Naive thymus-derived CD8-positive, alpha-beta T cell (primary cell): ENCODE measurements around the gene HUWE1. TPM values are rescaled to one million over a fixed set of nuclear protein-coding genes. Genes with fewer than 3 reads are reported as not detected.

Experiments
- ATAC-seq, 2 donors: fragments of 150-1000 bp; cut with Tn5 transposase in 1 of 2; sonication (Bioruptor Pico), chemical (Tn5 transposase) in 1 of 2; 1 replicate in 1 of 2; 2 replicates in 1 of 2; pipeline ENCODE4 v1.10.0; 2021; ENCODE audit warnings: mild to moderate bottlenecking in 2 of 2, moderate library complexity in 2 of 2
- POLR2A ChIA-PET: fragments of 350-600 bp; sonication (Branson Sonifier 250); formaldehyde crosslinking; loops from one replicate; lab custom pipeline; 2021; ENCODE audit warnings: antibody characterized with exemption; lab: Charles Lee
- DNase-seq, 10 donors: peaks; one replicate each; pipeline versions ENCODE4 v3.0.0 to v3.0.0-alpha.2; 2020 to 2022
- H3K27ac Mint-ChIP-seq, 10 donors: one replicate each; pipeline ENCODE4 v1.8.0; 2020 to 2022; ENCODE audit warnings: mild to moderate bottlenecking in 10 of 10, mixed read lengths in 10 of 10, moderate library complexity in 4 of 10, inconsistent platforms in 1 of 10
- H3K27me3 Mint-ChIP-seq, 5 donors: one replicate each; pipeline ENCODE4 v1.8.0; 2021 to 2022; ENCODE audit warnings: mixed read lengths in 5 of 5
- H3K36me3 Mint-ChIP-seq, 3 donors: one replicate each; pipeline ENCODE4 v1.8.0; 2020 to 2022; ENCODE audit warnings: mixed read lengths in 3 of 3, mild to moderate bottlenecking in 2 of 3, inconsistent platforms in 1 of 3
- H3K4me1 Mint-ChIP-seq, 4 donors: one replicate each; pipeline ENCODE4 v1.8.0; 2021 to 2022; ENCODE audit warnings: mixed read lengths in 4 of 4
- H3K4me3 Mint-ChIP-seq, 10 donors: one replicate each; pipeline ENCODE4 v1.8.0; 2020 to 2022; ENCODE audit warnings: mild to moderate bottlenecking in 10 of 10, mixed read lengths in 10 of 10, moderate library complexity in 6 of 10, inconsistent platforms in 1 of 10
- H3K9me3 Mint-ChIP-seq, 9 donors: one replicate each; pipeline ENCODE4 v1.8.0; 2020 to 2022; ENCODE audit warnings: mixed read lengths in 9 of 9, mild to moderate bottlenecking in 3 of 9, inconsistent platforms in 1 of 9, moderate library complexity in 1 of 9
- polyA plus RNA-seq, 3 donors: library from polyadenylated mRNA; unstranded; fragments of 300-500 nt; fragmentation: Illumina TruSeq; gene quantifications; one replicate each; pipeline ENCODE4 v1.2.3, GENCODE V29; 2021
- total RNA-seq, 8 experiments: library from RNA in 2 of 8; stranded (reverse) in 2 of 8; gene quantifications; one replicate each; pipeline ENCODE4 v1.2.3 and lab custom pipeline; 2021 to 2026

The HUWE1 gene
- total and polyA plus RNA-seq, 5 experiments from 2014 or later: 8.0 to 189 (median 16.3) TPM

DNA sequence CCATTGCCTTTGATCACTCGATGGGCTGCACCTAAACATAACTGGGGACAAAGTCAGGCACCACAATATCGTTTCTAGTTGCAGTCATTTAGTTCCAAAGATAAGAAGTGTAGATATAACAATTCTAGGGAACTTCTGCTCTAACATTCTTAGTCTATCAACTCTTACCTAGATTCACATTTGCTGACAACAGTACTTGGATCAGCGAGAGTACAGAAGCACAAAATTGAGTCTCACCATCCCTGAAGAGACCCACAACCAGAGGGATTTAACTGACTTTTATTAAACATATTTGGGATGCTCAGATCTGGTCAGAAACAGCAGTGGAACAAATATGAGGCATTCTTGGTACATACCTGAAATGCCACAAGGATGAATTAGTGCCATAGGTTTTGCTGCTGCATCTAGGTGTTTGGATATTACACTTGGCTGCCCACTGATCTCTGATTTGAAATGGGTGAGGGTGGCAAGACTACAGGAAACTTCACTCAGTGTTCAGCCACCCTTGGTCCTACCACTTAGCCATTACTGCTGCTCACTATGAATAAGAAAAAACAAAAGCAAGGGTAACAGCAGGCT, 28.9 kb upstream of the HUWE1 start:
- DNase-seq (no peak), ATAC-seq (no peak)
- POLR2A ChIA-PET: interaction anchor here (0.6 to 2.3 kb wide), 5 partner anchors 31 to 468 kb away, joined by 3 to 22 read pairs (median 4); partner anchors contain the start of gene FAM120C
- H3K36me3 Mint-ChIP-seq: peaks cover 0 to 2% (median 0%) of the 10 kb centered on the region in 3 donors
- H3K4me3 Mint-ChIP-seq: peak overlapping the region; percentile 71 to 91 (median 84)
- H3K27me3 Mint-ChIP-seq: no peaks in the 10 kb centered on the region
- no peaks in the 10 kb centered on the region for H3K9me3 Mint-ChIP-seq
- H3K27ac Mint-ChIP-seq: peak overlapping the region; percentile 87 to 96 (median 94)
- H3K4me1 Mint-ChIP-seq: peaks cover 22 to 51% (median 49%) of the 10 kb centered on the region in 4 donors

DNA sequence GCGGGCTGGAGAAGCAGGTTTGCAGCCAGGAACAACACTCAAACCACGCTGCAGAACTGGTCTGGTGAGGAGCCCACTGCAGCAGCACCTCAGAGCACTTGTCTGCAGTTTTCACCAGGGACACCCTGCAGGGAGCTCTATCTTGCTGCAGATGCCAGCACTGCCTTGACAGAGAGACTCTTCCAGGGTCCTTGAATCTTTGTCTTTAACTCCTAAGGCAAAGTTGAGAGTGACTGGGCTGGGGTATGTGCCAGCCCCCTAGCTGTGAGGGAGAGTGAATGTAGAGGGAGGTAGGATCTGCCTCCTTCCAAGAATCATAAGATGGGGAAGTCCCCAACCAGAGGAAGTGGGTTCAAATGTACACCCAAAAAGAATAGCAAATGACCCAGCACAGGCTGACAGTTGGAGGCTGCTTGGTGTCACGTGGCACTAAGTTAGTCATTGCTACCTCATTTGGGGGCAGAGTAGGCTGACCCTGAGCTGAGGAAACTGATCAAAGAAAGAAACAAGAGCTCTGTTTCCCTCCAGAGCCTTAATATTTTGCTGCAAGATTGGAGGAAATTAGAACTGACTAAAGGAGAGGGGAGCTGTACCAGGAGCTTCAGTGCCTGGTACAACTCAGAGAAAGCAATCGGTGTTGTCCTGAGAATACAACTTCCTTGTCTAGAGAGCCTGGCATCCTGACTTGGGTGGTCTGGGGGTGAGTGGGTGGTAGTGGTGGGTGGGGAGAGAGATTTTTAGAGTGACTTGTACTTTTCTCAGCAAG, 28.2 kb upstream of the HUWE1 start:
- DNase-seq: peak in 8 of 10 donors; percentile 22 to 63 (median 42)
- H3K4me1 Mint-ChIP-seq: peaks cover 22 to 51% (median 49%) of the 10 kb centered on the region in 4 donors
- H3K4me3 Mint-ChIP-seq: peak overlapping the region; percentile 71 to 91 (median 84)
- no peaks in the 10 kb centered on the region for H3K9me3 Mint-ChIP-seq
- POLR2A ChIA-PET: interaction anchor here (0.5 to 1.6 kb wide), 7 partner anchors 28 to 469 kb away, joined by 3 to 9 read pairs (median 3); partner anchors contain the start of genes FAM120C and HUWE1
- peak; percentile 81 to 82 for ATAC-seq
- H3K27me3 Mint-ChIP-seq: no peaks in the 10 kb centered on the region
- peaks cover 0 to 2% (median 0%) of the 10 kb centered on the region in 3 donors for H3K36me3 Mint-ChIP-seq
- peak overlapping the region; percentile 87 to 96 (median 94) for H3K27ac Mint-ChIP-seq

DNA sequence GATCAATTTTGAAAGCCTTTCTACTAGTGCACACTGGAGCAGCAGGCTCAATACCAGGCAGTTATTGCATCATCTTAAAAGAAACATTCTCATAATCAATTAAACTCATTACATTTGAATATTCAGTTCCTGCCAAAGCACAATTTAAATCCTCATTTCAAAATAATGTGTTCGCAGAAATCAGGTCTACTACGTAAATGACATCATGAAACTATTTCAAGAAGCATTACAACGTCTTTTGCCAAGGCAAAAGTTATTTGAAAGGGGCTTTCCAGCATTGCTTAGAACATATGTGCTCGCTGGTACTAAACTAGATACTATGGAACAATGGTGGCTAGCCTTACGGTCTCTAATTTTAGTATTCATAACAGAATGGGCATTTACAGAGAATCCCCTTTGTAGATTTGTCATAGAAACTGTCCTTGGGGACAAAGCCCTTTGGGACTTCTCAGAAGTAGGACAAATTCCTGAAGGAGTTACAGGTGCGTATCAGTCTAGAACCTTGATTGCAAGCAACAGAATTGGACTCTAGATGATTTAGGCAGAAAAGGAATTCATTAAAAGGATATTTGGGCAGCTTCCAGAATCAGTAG, 27.6 kb upstream of the HUWE1 start:
- H3K27me3 Mint-ChIP-seq: no peaks in the 10 kb centered on the region

DNA sequence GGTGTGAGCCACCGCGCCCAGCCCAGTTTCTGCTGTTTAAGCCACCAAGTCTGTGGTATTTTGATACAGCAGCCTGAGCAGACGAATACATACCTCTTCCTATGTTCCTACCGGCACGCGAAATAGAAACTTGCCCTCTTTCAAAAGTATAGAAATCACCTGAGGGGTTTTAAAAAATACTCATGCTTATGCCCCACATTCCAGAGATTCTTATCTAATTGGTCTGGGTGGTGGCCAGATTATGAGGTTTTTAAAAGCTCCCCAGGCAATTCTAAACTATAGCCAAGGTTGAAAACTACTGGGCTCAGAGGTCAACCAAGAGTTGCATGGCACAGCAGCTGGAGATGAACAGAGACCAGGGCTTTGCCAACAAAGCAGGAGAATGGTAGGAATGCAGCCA, 24.9 kb upstream of the HUWE1 start:
- no peak overlapping the region for H3K27ac Mint-ChIP-seq
- no peaks in the 10 kb centered on the region for H3K9me3 Mint-ChIP-seq
- no peak overlapping the region for H3K4me3 Mint-ChIP-seq
- H3K27me3 Mint-ChIP-seq: no peaks in the 10 kb centered on the region
- no peak for DNase-seq
- H3K36me3 Mint-ChIP-seq: peaks cover 0 to 2% (median 0%) of the 10 kb centered on the region in 3 donors
- no peak for ATAC-seq
- POLR2A ChIA-PET: no interaction called here
- H3K4me1 Mint-ChIP-seq: peaks cover 17 to 36% (median 34%) of the 10 kb centered on the region in 4 donors

More for the DNA sequence above, 27.6 kb upstream of the HUWE1 start:
- Mint-ChIP-seq H3K4me1 (peaks cover 22 to 51% (median 49%) of the 10 kb centered on the region in 4 donors), H3K27ac (peak overlapping the region; percentile 87 to 96 (median 94)), H3K36me3 (peaks cover 0 to 2% (median 0%) of the 10 kb centered on the region in 3 donors), H3K9me3 (no peaks in the 10 kb centered on the region), H3K4me3 (peak overlapping the region; percentile 71 to 91 (median 84))
- POLR2A ChIA-PET: interaction anchor here (0.5 to 1.6 kb wide), 4 partner anchors 28 to 302 kb away, joined by 3 to 9 read pairs (median 4); partner anchors contain the start of gene HUWE1
- ATAC-seq (peak; percentile 29 to 56), DNase-seq (peak in 2 of 10 donors; percentile 16 to 33)

- ATAC-seq: no peak
- Mint-ChIP-seq H3K9me3 (no peaks in the 10 kb centered on the region), H3K4me1 (no peaks in the 10 kb centered on the region), H3K36me3 (peaks cover 0 to 5% (median 3%) of the 10 kb centered on the region in 3 donors), H3K4me3 (no peak overlapping the region), H3K27ac (no peak overlapping the region), H3K27me3 (no peaks in the 10 kb centered on the region)
- DNase-seq: no peak
- POLR2A ChIA-PET: interaction anchor here (0.7 kb wide), 2 partner anchors 328 to 460 kb away, joined by 3 read pairs; no protein-coding TSS in a partner anchor
Measured at GRCh38 chrX:53704854-53705253, 18.3 kb upstream of the HUWE1 start.

- POLR2A ChIA-PET: interaction anchor here (0.7 kb wide), 2 partner anchors 328 to 461 kb away, joined by 3 read pairs; no protein-coding TSS in a partner anchor
- DNase-seq: no peak
- H3K27ac Mint-ChIP-seq: no peak overlapping the region
- no peaks in the 10 kb centered on the region for H3K4me1 Mint-ChIP-seq
- H3K4me3 Mint-ChIP-seq: no peak overlapping the region
- no peak for ATAC-seq
- H3K9me3 Mint-ChIP-seq: peaks cover 0 to 2% (median 0%) of the 10 kb centered on the region in 9 donors
- peaks cover 0 to 5% (median 5%) of the 10 kb centered on the region in 3 donors for H3K36me3 Mint-ChIP-seq
- H3K27me3 Mint-ChIP-seq: no peaks in the 10 kb centered on the region
Measured at GRCh38 chrX:53704294-53704693, 17.8 kb upstream of the HUWE1 start.

- peaks cover 0 to 12% (median 7%) of the 10 kb centered on the region in 4 donors for H3K4me1 Mint-ChIP-seq
- H3K27me3 Mint-ChIP-seq: no peaks in the 10 kb centered on the region
- peaks cover 0 to 2% (median 0%) of the 10 kb centered on the region in 9 donors for H3K9me3 Mint-ChIP-seq
- POLR2A ChIA-PET: no interaction called here
- H3K4me3 Mint-ChIP-seq: no peak overlapping the region
- peak overlapping the region in 1 of 10 donors; percentile 20 for H3K27ac Mint-ChIP-seq
- ATAC-seq (no peak), DNase-seq (no peak)
- peaks cover 0 to 2% (median 0%) of the 10 kb centered on the region in 3 donors for H3K36me3 Mint-ChIP-seq
Measured at GRCh38 chrX:53695946-53696549, 9.5 kb upstream of the HUWE1 start.

GRCh38 chrX:53694642-53695041, 8.1 kb upstream of the HUWE1 start:
- ATAC-seq (no peak), DNase-seq (no peak)
- Mint-ChIP-seq H3K27me3 (no peaks in the 10 kb centered on the region), H3K27ac (no peak overlapping the region), H3K9me3 (peaks cover 0 to 2% (median 0%) of the 10 kb centered on the region in 9 donors), H3K36me3 (peaks cover 0 to 2% (median 0%) of the 10 kb centered on the region in 3 donors), H3K4me3 (no peak overlapping the region), H3K4me1 (peaks cover 0 to 12% (median 7%) of the 10 kb centered on the region in 4 donors)
- POLR2A ChIA-PET: interaction anchor here (1.6 kb wide), 1 partner anchor 10 kb away, joined by 6 read pairs; no protein-coding TSS in a partner anchor

- Mint-ChIP-seq H3K27me3 (no peaks in the 10 kb centered on the region), H3K9me3 (peaks cover 0 to 6% (median 0%) of the 10 kb centered on the region in 9 donors), H3K4me3 (no peak overlapping the region), H3K27ac (no peak overlapping the region), H3K4me1 (peaks cover 2 to 23% (median 16%) of the 10 kb centered on the region in 4 donors), H3K36me3 (no peaks in the 10 kb centered on the region)
- no peak for ATAC-seq
- no peak for DNase-seq
- POLR2A ChIA-PET: no interaction called here
Measured at GRCh38 chrX:53688300-53688699, 1.8 kb upstream of the HUWE1 start.

DNA sequence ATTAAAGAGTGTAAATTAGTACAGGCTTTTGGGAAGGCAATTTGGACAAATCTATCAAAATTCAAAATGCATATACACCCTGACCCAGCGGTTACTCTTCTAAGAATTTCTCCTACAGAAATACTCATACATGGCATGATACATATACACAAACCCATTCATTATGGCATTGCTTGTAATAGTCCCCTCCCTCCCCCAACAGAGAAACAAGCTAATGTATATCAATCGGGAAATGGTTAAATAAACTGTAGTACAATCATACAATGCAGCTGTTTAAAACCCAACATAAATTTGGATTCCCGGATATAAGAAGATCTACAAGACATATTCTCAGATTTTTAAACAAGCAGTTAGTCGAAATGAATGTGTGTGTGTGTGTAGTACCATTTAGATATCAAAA, 808 bp downstream of the HUWE1 start:
- Mint-ChIP-seq H3K36me3 (peaks cover 0 to 8% (median 2%) of the 10 kb centered on the region in 3 donors), H3K27ac (peak overlapping the region; percentile 76 to 95 (median 90)), H3K4me3 (peak overlapping the region; percentile 81 to 95 (median 93)), H3K9me3 (peaks cover 0 to 6% (median 0%) of the 10 kb centered on the region in 9 donors), H3K4me1 (peaks cover 13 to 35% (median 32%) of the 10 kb centered on the region in 4 donors), H3K27me3 (no peaks in the 10 kb centered on the region)
- no peak for ATAC-seq
- no peak for DNase-seq
- POLR2A ChIA-PET: interaction anchor here (1.0 to 1.5 kb wide), 4 partner anchors 22 to 954 kb away, joined by 4 to 5 read pairs (median 5); no protein-coding TSS in a partner anchor

DNA sequence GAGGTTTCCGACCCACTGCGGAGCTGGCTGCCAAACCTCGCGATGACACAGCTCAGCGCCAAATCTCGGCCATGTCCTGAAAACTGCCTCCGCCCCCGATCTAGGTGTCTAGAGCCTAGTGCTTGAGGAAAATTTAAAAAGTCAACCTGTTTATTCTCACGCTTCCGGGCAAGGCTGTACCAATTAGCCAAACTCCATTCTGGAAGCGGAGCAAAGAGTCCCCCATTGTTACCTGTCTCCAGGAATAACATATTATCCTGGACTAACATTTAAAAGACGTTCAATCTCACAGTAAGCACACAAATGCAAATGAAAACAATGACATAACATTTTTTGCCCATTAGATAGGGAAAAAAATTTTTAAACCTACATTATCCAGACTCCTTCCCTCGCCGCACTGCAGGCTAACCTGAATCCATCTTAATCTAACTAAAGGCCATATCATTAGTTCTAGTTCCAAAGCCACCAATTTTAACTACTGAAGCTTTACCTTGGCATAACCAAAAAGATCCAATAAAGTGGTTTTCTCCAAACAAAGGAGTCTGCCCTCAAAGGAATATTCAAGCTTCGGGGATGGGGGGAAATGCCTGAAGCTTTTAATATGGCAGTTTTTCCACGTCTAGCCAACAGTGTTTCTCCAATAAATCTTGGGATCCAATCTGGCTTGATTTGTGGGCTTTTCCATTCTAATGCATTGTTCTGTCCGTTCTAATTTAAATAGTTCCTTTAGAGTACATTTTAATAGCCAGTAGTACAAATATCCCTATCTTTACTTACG, 1.9 kb downstream of the HUWE1 start:
- Mint-ChIP-seq H3K4me1 (peaks cover 14 to 45% (median 42%) of the 10 kb centered on the region in 4 donors), H3K4me3 (peak overlapping the region; percentile 81 to 95 (median 93)), H3K27me3 (no peaks in the 10 kb centered on the region), H3K27ac (peak overlapping the region; percentile 95 to 100 (median 97)), H3K9me3 (peaks cover 0 to 6% (median 0%) of the 10 kb centered on the region in 9 donors), H3K36me3 (peaks cover 0 to 17% (median 2%) of the 10 kb centered on the region in 3 donors)
- POLR2A ChIA-PET: interaction anchor here (0.6 to 2.5 kb wide), 10 partner anchors 10 to 846 kb away, joined by 3 to 27 read pairs (median 6); partner anchors contain the start of genes GNL3L, PHF8 and TSPYL2
- DNase-seq (no peak), ATAC-seq (no peak)
